Neural cell (in vitro differentiated cells): ENCODE measurements around the gene RAI1. TPM values are rescaled to one million over a fixed set of nuclear protein-coding genes. Genes with fewer than 3 reads are reported as not detected.
A peak's percentile ranks its signal among the peaks of the same experiment; 100 is the strongest.

Experiments used
- H2AFZ ChIP-seq: fragments of 200-600, 300-800 bp; sonication (generic), shearing (Covaris generic); 2 replicates; pipeline ENCODE4 v1.6.0; 2014; ENCODE audit warnings: low read depth, mild to moderate bottlenecking, antibody characterized with exemption, low read length, moderate library complexity
- H3F3A ChIP-seq: fragments of 200-600 bp; shearing (Covaris generic); 2 replicates; pipeline ENCODE4 v1.6.1; 2016; ENCODE audit warnings: mild to moderate bottlenecking, moderate library complexity, mixed read lengths, antibody characterized with exemption, low read length; ENCODE audit not compliant: insufficient read depth, poor library complexity, severe bottlenecking
- H3K27ac ChIP-seq: fragments of 200-600, 300-800 bp; sonication (generic), shearing (Covaris generic); 2 replicates; pipeline ENCODE4 v1.5.1; 2014; ENCODE audit warnings: mild to moderate bottlenecking, low read length, moderate library complexity
- H3K27me3 ChIP-seq: fragments of 300-800, 200-600 bp; sonication (generic), shearing (Covaris generic); 2 replicates; pipeline ENCODE4 v1.6.0; 2014; ENCODE audit warnings: mild to moderate bottlenecking, low read depth, low read length, moderate library complexity; ENCODE audit not compliant: insufficient read depth
- H3K36me3 ChIP-seq: fragments of 300-800, 200-600 bp; sonication (generic), shearing (Covaris generic); 2 replicates; pipeline ENCODE4 v1.5.1; 2014; ENCODE audit warnings: mild to moderate bottlenecking, antibody characterized with exemption, low read length, moderate library complexity; ENCODE audit not compliant: insufficient read depth
- H3K4me2 ChIP-seq: fragments of 300-800, 200-600 bp; sonication (generic), shearing (Covaris generic); 2 replicates; pipeline ENCODE4 v1.6.0; 2014; ENCODE audit warnings: mild to moderate bottlenecking, low read length
- H3K4me3 ChIP-seq: fragments of 300-800, 200-600 bp; sonication (generic), shearing (Covaris generic); 2 replicates; pipeline ENCODE4 v1.5.1; 2014; ENCODE audit warnings: mild to moderate bottlenecking, low read length, moderate library complexity
- H3K79me2 ChIP-seq: fragments of 200-600 bp; shearing (Covaris generic); replicated peaks from 2 replicates; pipeline ENCODE4 v1.6.0; 2014; ENCODE audit warnings: mild to moderate bottlenecking, low read length, moderate library complexity; ENCODE audit not compliant: insufficient read depth
- H3K9ac ChIP-seq: fragments of 300-800, 200-600 bp; sonication (generic), shearing (Covaris generic); 2 replicates; pipeline ENCODE4 v1.6.1; 2016; ENCODE audit warnings: mild to moderate bottlenecking, low read length, mixed read lengths
- H3K9me2 ChIP-seq: fragments of 200-600 bp; shearing (Covaris generic); 2 replicates; pipeline ENCODE4 v1.6.1; 2016; ENCODE audit warnings: mild to moderate bottlenecking, low read length, mixed read lengths; ENCODE audit not compliant: insufficient read depth
- H3K9me3 ChIP-seq: fragments of 200-600, 300-800 bp; sonication (generic), shearing (Covaris generic); 2 replicates; pipeline ENCODE4 v1.6.1; 2016; ENCODE audit warnings: mild to moderate bottlenecking, mixed run types, low read length, moderate library complexity, mixed read lengths
- H4K20me1 ChIP-seq: fragments of 200-600 bp; shearing (Covaris generic); 2 replicates; pipeline ENCODE4 v1.6.1; 2016; ENCODE audit warnings: mild to moderate bottlenecking, mixed run types; ENCODE audit not compliant: insufficient read depth
- EP300 ChIP-seq: fragments of 450-650 bp; conservative IDR thresholded peaks from 2 replicates; pipeline ENCODE4 v1.6.1; 2014; ENCODE audit warnings: antibody characterized with exemption, mild to moderate bottlenecking, moderate library complexity; ENCODE audit not compliant: poor library complexity, severe bottlenecking
- EZH2 ChIP-seq: fragments of 200-600, 300-800 bp; shearing (Covaris generic), sonication (generic); IDR thresholded peaks from 2 replicates; pipeline ENCODE4 v1.6.1; 2014; ENCODE audit warnings: antibody characterized with exemption, low read length, borderline replicate concordance, mild to moderate bottlenecking; ENCODE audit not compliant: insufficient read depth, poor library complexity, severe bottlenecking
- MXI1 ChIP-seq: fragments of 450-650 bp; conservative IDR thresholded peaks from 2 replicates; pipeline ENCODE4 v1.6.1; 2014; ENCODE audit warnings: antibody characterized with exemption, mild to moderate bottlenecking; ENCODE audit not compliant: poor library complexity, severe bottlenecking
- POLR2AphosphoS5 ChIP-seq: IDR thresholded peaks from 2 replicates; pipeline ENCODE4 v1.6.1; 2012
- RAD21 ChIP-seq: fragments of 450-650 bp; conservative IDR thresholded peaks from 2 replicates; pipeline ENCODE4 v1.6.1; 2014; ENCODE audit warnings: antibody characterized with exemption, mild to moderate bottlenecking, moderate library complexity
- SMC3 ChIP-seq: fragments of 450-650 bp; conservative IDR thresholded peaks from 2 replicates; pipeline ENCODE4 v1.6.1; 2014; ENCODE audit warnings: antibody characterized with exemption, mild to moderate bottlenecking, moderate library complexity; ENCODE audit not compliant: poor library complexity
- TAF1 ChIP-seq: IDR thresholded peaks from 2 replicates; pipeline ENCODE4 v1.6.1; 2012; ENCODE audit warnings: low read depth
- polyA plus RNA-seq: library from polyadenylated mRNA; depleted of rRNA; stranded (reverse); fragments of >200 nt; gene quantifications from 2 replicates; pipeline ENCODE4 v1.2.3, GENCODE V29; 2014
- TF ChIP-seq, protein P1 (sequence below): IDR thresholded peaks from 2 replicates; pipeline ENCODE4 v1.6.1; 2012; ENCODE audit warnings: borderline replicate concordance
- TF ChIP-seq, protein P2 (sequence below): fragments of 450-650 bp; IDR thresholded peaks from 2 replicates; pipeline ENCODE4 v1.5.1; 2014; ENCODE audit warnings: antibody characterized with exemption, mild to moderate bottlenecking, moderate library complexity; ENCODE audit not compliant: poor library complexity, severe bottlenecking

Gene RAI1
- polyA plus RNA-seq, 1 donor from 2014 or later: 16.9 TPM

DNA sequence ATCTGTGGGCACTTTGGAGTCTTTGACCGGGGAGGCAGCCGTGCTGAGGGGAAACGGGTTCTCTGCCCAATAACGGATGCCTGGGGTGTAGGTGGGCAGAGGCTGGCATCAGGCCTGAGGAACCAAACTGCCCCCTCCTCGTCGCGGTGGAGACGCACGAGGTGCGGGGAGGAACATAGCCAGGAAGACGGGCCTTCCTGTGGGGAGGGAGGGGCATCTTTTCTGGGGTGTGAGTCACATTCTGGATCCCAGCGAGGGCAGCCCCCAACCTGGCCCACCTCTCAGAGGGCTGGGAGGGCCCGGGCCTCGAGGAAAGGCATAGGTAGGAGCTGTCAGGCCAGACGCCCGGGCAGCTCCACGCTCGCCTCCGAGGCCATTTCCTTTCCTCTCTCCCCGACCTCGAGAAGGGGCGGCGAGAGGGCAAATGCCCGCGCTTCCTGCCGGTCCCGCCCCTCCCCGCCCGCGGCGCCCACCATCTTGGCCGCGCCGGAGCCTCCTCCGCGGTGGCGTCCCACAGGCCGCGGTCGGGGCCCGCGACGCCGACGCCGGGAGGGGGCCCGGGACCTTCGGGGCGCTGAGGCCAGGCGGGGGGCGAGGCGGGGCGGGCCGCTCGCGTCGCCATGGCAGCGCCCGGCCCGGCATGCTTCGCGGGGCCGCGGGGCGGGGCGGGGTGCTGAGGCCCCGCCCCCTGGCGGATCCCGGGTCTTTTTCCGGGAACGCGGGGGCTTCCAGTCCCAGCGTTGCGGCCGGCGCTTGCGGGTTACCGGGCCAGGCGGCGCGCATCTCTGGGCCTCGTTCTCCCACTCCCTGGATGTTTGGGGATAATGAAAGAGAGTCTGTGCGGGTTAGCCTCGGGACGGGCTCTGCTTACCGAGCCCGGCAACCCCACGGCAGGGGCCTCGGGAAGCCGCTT, 13.2 kb downstream of the RAI1 start:
- peaks cover 85% of the 10 kb centered on the region for H3K79me2 ChIP-seq
- H3K9ac ChIP-seq: peak overlapping the region; percentile 91
- peak overlapping the region; percentile 93 for H3K4me2 ChIP-seq
- H3K27me3 ChIP-seq: no peaks in the 10 kb centered on the region
- H2AFZ ChIP-seq: no peak overlapping the region
- H3F3A ChIP-seq: peaks cover 4% of the 10 kb centered on the region
- H4K20me1 ChIP-seq: no peaks in the 10 kb centered on the region
- H3K4me3 ChIP-seq: peak overlapping the region; percentile 80
- peak overlapping the region; percentile 93 for H3K27ac ChIP-seq
- H3K9me3 ChIP-seq: no peaks in the 10 kb centered on the region
- no peaks in the 10 kb centered on the region for H3K36me3 ChIP-seq
- TF ChIP-seq MXI1 (peak; percentile 41), EP300 (no peak), POLR2AphosphoS5 (peak; percentile 81), SMC3 (peak; percentile 38), TAF1 (peak; percentile 91), RAD21 (no peak), EZH2 (no peak)
- TF ChIP-seq, protein P1, sequence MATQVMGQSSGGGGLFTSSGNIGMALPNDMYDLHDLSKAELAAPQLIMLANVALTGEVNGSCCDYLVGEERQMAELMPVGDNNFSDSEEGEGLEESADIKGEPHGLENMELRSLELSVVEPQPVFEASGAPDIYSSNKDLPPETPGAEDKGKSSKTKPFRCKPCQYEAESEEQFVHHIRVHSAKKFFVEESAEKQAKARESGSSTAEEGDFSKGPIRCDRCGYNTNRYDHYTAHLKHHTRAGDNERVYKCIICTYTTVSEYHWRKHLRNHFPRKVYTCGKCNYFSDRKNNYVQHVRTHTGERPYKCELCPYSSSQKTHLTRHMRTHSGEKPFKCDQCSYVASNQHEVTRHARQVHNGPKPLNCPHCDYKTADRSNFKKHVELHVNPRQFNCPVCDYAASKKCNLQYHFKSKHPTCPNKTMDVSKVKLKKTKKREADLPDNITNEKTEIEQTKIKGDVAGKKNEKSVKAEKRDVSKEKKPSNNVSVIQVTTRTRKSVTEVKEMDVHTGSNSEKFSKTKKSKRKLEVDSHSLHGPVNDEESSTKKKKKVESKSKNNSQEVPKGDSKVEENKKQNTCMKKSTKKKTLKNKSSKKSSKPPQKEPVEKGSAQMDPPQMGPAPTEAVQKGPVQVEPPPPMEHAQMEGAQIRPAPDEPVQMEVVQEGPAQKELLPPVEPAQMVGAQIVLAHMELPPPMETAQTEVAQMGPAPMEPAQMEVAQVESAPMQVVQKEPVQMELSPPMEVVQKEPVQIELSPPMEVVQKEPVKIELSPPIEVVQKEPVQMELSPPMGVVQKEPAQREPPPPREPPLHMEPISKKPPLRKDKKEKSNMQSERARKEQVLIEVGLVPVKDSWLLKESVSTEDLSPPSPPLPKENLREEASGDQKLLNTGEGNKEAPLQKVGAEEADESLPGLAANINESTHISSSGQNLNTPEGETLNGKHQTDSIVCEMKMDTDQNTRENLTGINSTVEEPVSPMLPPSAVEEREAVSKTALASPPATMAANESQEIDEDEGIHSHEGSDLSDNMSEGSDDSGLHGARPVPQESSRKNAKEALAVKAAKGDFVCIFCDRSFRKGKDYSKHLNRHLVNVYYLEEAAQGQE: peak; percentile 67
- TF ChIP-seq, protein P2, sequence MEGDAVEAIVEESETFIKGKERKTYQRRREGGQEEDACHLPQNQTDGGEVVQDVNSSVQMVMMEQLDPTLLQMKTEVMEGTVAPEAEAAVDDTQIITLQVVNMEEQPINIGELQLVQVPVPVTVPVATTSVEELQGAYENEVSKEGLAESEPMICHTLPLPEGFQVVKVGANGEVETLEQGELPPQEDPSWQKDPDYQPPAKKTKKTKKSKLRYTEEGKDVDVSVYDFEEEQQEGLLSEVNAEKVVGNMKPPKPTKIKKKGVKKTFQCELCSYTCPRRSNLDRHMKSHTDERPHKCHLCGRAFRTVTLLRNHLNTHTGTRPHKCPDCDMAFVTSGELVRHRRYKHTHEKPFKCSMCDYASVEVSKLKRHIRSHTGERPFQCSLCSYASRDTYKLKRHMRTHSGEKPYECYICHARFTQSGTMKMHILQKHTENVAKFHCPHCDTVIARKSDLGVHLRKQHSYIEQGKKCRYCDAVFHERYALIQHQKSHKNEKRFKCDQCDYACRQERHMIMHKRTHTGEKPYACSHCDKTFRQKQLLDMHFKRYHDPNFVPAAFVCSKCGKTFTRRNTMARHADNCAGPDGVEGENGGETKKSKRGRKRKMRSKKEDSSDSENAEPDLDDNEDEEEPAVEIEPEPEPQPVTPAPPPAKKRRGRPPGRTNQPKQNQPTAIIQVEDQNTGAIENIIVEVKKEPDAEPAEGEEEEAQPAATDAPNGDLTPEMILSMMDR: peak; percentile 15
- H3K9me2 ChIP-seq: no peaks in the 10 kb centered on the region

DNA sequence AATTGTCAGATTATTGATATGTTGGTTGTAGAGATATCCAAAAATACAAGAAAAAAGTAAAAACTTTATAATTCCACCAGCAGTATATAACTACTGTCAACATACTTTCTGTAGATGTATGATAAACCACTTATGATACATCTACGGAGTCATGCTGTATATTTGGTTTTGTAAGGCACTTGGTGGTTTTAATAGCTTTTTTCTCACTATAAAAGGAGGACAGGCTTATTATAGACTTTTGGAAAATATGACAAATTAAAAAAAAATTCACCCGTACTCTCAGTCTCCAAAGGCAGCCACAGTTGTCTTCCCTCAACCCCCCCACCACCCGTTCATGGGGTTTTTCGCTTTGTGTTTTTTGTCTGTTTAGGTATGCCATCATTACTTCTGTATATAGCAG, 14.8 kb downstream of the RAI1 start:
- Histone ChIP-seq H3F3A (peaks cover 4% of the 10 kb centered on the region), H3K9me3 (no peaks in the 10 kb centered on the region), H3K36me3 (no peaks in the 10 kb centered on the region), H3K9me2 (no peaks in the 10 kb centered on the region), H4K20me1 (no peaks in the 10 kb centered on the region), H3K79me2 (peaks cover 87% of the 10 kb centered on the region), H3K4me3 (no peak overlapping the region), H2AFZ (no peak overlapping the region), H3K27me3 (no peaks in the 10 kb centered on the region), H3K27ac (peak overlapping the region; percentile 93), H3K4me2 (no peak overlapping the region), H3K9ac (peak overlapping the region; percentile 91)
- TF ChIP-seq SMC3: no peak
- TF ChIP-seq RAD21: no peak
- TF ChIP-seq EZH2: no peak
- no peak for TF ChIP-seq MXI1
- no peak for TF ChIP-seq POLR2AphosphoS5
- TF ChIP-seq, protein P2: no peak
- TF ChIP-seq TAF1: no peak
- TF ChIP-seq EP300: no peak
- TF ChIP-seq, protein P1: no peak
